Epithelial cell of prostate (primary cell): ENCODE results near the gene SH3PXD2B.

ENCODE experiments used
- DNase-seq: peaks from one replicate; pipeline ENCODE4 v3.0.0-alpha.2; 2011; ENCODE audit warnings: low read depth, low spot score
- H3K27ac ChIP-seq: fragments of 450-650 bp; 2 replicates; pipeline ENCODE4 v1.5.1; 2017; ENCODE audit warnings: mild to moderate bottlenecking

Gene SH3PXD2B

DNA sequence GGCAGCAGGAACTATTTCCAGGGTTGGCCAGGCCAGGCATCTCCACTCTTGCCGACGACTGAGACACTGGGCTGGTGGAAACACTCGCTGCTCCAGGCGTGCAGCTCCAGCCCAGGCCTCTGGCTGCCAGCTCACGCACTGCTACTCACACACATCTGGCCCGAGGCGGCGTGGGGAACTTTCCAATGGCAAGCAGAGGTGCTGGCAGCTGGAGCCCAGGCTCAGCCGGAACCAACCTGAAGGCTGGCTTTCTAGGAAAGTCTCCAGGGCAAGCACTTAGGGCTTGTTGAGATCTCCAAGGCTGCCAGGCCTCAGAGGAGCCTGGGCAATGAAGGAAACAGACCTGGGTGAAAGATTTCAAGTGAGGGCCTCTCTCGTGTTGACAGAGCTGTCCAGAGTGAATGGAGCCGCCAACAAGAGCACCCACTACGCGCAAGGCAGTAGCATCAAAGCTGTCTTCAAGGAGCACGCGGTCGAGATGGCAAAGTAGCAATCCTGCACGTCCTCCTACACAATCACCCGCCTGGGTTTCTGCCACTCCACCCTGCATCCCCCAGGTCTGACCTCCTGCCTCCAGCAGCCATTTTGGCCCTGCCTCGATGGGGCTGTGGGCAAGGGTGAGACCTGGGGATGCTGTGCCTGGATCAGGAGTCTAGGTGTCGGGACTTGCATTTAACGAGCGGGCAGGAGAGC is 14.4 kb downstream of the SH3PXD2B start:
- H3K27ac ChIP-seq, result no peak overlapping the region
- DNase-seq, result no peak

GRCh38 chr5:172438319-172438668 is 16.0 kb downstream of the SH3PXD2B start:
- DNase-seq, result no peak
- peak overlapping the region; percentile 15 for H3K27ac ChIP-seq

DNA sequence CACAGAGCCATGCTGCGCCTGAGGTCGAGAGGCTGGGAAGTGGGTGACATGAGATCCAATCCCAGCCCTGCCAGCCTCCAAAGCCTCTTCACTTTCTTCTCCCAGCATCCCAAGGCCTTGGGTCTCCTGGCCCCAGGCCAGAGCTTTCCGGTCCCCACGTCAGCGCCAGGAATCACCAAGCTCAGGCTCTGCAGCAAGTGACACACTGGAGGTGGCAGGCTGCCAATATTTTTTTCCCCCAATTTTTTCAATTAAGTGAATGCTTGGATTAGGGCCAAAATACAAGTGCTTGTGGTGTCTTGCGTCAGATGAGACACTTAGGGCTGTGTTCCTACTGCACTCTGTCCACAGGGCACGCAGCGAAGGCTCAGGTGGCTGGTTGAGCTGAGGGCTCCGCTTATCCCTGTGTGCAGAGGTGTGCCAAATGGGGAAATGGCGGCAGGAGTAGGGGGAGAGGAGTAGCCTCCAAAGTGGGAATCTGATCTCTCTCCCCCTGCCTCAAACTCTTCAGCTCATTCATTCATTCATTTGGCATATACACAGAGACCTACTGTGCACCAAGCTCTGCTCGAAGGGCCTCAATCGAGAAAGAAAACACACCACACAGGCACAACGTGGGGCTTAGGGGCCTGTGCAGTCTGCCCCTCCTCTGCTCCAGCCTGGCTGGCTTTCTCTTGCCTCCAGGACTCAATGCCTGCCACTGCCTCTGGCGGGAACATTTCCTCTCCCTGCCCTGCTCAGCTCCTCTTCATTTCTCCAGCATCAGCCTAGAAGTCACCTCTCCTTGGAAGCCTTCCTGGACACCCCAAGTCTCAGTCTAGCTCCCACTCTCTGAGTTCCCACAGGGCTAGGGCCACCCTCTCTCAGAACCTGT is 16.6 kb downstream of the SH3PXD2B start:
- DNase-seq, result no peak
- H3K27ac ChIP-seq, result peak overlapping the region; percentile 15

- no peak for DNase-seq
- no peak overlapping the region for H3K27ac ChIP-seq
Measured at GRCh38 chr5:172436879-172437369, 17.4 kb downstream of the SH3PXD2B start.

- H3K27ac ChIP-seq, result no peak overlapping the region
- no peak for DNase-seq
Measured at GRCh38 chr5:172436078-172436878, 18.0 kb downstream of the SH3PXD2B start.

- DNase-seq, result no peak
Measured at GRCh38 chr5:172435362-172436077, 18.8 kb downstream of the SH3PXD2B start.

DNA sequence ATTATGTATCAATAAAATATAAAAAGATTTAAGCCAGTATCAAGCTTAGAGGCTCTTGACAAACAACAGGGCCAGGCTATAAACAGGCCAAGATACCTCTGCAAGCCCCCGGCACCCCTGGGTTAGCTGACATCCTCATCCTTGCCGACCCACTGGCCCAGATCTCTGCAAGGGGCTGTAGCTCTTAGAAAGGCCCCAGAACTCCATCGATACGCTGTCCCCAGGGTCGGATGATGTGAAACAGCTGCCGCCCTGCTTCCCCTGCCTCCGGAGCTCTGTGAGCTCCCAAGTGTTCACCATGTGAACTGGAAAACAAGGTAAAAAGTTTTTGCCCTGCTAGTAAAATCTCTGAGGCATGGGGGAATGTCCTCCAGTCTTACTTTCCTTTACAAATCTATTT is 20.1 kb downstream of the SH3PXD2B start:
- no peak overlapping the region for H3K27ac ChIP-seq
- DNase-seq, result no peak

More at GRCh38 chr5:172435362-172436077, 18.8 kb downstream of the SH3PXD2B start:
- H3K27ac ChIP-seq, result no peak overlapping the region

- no peak for DNase-seq
- no peak overlapping the region for H3K27ac ChIP-seq
Measured at GRCh38 chr5:172433513-172433912, 20.8 kb downstream of the SH3PXD2B start.

DNA sequence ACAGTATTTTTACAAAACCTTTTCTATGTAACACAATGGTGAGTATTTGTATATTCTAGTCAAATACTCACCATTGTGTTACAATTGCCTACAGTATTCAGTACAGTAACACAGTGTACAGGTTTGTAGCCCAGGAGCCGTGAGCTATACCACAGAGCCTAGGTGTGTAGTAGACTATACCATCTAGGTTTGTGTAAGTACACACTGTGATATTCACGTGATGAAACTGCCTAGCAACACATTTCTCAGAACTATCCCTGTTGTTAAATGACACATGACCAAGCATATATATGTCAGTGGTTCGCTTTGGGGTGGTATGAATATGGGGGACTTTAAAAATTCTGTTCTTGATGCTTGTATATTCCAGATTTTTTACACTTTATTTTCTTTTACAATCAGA is 21.3 kb downstream of the SH3PXD2B start:
- no peak overlapping the region for H3K27ac ChIP-seq
- DNase-seq, result no peak

GRCh38 chr5:172430354-172430753 is 24.0 kb downstream of the SH3PXD2B start:
- DNase-seq, result no peak
- peak overlapping the region; percentile 74 for H3K27ac ChIP-seq

DNA sequence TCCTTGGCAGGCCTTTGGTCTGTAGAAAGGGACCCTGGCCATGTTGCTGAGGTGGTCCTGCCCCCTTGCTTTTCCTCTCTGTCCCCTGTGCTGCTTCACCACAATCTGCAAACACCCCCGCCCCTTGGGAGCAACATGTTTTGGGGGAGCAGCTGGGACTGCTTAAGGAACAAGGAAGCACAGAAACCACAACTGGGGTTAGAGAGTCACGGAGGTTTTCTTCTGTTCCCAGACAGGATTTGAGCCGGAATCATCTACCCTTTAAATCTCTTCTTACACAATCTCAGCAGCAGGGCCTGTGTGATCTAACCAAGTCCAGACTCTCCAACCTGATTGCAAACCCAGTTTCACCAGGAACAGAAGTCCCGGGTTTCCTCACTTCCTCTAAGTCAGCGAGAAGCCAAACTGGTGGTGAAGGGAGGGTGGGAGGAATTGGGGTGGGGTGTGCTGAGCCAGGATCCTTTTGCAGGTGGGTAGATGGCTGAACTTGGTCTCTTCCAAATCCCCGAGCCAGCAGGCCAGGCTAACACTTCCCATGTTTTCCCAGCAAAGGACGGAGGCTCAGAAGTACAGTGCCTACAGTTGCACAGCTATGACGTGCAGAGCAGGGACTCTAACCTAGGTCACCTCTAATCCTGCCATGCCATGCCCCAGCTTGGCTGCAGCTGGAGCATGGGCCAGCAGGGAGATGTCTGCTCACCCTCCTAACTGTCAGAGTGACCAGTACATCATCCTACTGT is 25.0 kb downstream of the SH3PXD2B start:
- DNase-seq, result no peak
- H3K27ac ChIP-seq, result peak overlapping the region; percentile 74

GRCh38 chr5:172428224-172429166 is 25.8 kb downstream of the SH3PXD2B start:
- no peak for DNase-seq
- H3K27ac ChIP-seq, result peak overlapping the region; percentile 74

GRCh38 chr5:172427202-172427601 is 27.1 kb downstream of the SH3PXD2B start:
- peak overlapping the region; percentile 74 for H3K27ac ChIP-seq
- no peak for DNase-seq

DNA sequence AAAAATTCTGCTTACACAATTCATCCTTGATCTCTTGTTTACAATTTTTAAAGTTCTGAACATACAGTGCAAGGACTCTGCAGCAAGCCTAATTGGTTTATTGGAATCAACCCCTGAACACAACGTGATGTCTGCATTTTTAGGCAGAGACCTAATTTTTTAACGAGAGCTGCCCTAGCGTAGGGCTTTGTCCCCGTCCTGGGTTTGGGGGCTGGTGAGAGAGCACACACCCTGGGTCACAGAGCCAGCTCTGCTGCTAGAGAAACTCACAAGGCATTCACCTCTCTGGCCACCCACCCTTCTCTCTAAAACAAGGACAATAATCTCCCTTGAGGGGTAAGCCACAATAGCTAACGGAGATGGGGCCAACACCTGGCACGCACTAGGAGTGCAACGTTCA is 28.2 kb downstream of the SH3PXD2B start:
- no peak for DNase-seq
- H3K27ac ChIP-seq, result no peak overlapping the region

GRCh38 chr5:172425402-172425801 is 28.9 kb downstream of the SH3PXD2B start:
- no peak overlapping the region for H3K27ac ChIP-seq

DNA sequence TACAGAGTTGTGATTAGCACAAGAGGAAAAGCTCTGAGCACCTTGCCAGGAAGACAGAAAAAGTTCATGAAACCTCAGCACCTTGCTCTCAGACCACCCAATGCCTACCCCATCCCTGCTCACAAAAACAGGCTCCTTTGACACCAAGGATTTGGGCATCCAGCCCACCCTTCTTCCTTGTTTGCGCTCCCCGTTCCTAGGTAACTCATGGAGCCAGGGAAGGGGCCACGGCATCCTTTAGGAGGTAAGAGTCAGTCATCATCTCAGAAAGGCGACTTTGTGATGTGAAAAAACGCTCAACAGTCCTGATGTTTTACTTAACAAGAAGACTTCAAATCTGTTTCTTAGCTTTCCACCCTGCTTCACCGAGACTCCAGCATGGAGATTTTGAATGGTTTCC is 29.5 kb downstream of the SH3PXD2B start:
- no peak overlapping the region for H3K27ac ChIP-seq
- DNase-seq, result no peak

More at GRCh38 chr5:172425402-172425801, 28.9 kb downstream of the SH3PXD2B start:
- no peak for DNase-seq

DNA sequence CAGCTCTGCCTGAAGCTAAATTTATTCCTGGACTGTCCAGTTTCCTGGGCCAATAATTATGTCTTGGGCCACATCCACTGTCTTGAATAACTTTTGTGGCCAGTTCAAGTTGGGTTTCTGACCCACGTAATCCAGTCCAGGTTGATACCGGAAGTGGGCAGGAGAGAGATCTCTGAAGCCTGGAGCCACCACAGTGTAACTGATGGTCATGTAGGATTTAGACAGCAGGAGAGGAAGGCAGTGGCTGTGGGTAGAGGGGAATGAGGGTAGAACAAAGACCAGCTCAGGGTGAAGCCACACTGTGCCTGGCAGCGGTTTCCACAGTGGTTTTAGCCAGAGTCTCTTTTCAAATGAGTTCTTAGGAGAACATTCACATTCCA is 30.2 kb downstream of the SH3PXD2B start:
- no peak for DNase-seq
- H3K27ac ChIP-seq, result no peak overlapping the region

DNA sequence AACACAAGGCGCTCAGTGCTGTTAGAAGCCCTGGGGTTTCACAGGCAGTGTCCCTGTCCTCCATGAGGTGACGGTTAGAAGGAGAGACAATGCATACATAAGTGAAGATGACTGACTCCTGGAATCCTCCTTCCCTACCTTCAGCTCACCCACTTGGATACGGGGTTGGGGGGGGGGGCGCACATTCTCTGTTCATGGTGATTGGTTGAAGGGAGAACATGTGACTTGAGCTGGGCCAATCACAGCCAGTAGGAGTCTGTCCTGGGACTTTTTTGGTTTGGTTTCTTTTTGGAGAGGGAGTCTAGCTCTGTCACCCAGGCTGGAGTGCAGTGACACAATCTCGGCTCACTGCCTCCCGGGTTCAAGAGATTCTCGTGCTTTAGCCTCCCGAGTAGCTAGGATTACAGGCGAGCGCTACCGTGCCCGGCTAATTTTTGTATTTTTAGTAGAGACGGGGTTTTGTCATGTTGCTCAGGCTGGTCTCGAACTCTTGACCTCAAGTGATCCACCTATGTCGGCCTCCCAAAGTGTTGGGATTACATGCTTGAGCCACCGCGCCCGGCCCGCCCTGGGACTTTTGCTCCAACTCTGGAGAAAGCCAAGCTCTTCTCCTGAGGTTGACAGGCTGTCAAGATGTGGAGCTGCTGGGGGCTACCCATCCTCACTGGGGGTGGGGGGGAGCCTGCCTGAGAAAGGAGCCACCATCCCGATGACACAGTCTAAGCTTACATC is 30.8 kb downstream of the SH3PXD2B start:
- H3K27ac ChIP-seq, result no peak overlapping the region
- DNase-seq, result no peak
